VCaP (cell line): ENCODE data around the gene SND1.

Experiments
- H3K27ac ChIP-seq: fragments of 450-650 bp; 2 replicates; pipeline ENCODE4 v1.5.1; 2017
- CTCF ChIP-seq: fragments of 450-650 bp; conservative IDR thresholded peaks from 2 replicates; pipeline ENCODE4 v1.5.1; 2017; ENCODE audit warnings: mild to moderate bottlenecking, moderate library complexity

The SND1 gene

GRCh38 chr7:128124786-128125185 is 472.8 kb downstream of the SND1 start:
- TF ChIP-seq CTCF = no peak

DNA sequence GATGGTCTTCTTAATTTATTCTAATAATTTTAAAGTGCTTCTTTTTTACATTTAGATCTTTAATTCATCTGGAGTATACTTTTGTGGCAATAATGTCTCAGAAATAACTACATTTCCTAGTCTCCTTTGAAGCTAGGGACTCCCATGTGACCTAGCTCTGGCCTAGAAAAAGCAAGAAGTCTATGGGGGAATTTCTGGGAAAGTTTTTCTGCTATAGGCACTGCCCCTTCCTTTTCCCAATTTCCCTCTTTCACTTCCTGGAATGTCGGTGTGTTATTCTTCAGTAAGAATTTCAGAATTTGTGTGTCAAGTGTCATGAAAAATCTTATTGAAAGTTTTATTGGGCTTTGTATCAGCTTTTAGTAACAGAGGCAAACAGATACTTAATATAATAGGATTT is 473.8 kb downstream of the SND1 start:
- no peak for TF ChIP-seq CTCF
- no peak overlapping the region for H3K27ac ChIP-seq

More at GRCh38 chr7:128124786-128125185, 472.8 kb downstream of the SND1 start:
- H3K27ac ChIP-seq = no peak overlapping the region

DNA sequence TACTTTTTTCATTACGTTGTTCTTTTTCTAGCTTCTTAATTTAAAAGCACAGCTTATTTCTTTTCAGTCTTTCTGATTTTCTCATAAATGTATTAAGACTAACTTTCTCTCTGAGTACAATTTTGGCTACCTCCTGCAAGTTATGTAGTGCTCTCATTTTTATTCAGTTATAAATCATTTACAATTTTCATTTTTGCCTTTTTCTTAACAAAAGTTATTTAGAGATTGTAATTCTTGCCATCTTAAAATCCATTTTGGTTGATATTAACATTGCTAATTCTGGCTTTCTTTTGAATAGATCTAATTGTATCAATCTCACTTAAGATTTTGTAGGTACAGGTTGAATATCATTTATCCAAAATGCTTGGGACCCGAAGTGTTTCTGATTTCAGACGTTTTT is 476.4 kb downstream of the SND1 start:
- H3K27ac ChIP-seq = no peak overlapping the region
- TF ChIP-seq CTCF = no peak

DNA sequence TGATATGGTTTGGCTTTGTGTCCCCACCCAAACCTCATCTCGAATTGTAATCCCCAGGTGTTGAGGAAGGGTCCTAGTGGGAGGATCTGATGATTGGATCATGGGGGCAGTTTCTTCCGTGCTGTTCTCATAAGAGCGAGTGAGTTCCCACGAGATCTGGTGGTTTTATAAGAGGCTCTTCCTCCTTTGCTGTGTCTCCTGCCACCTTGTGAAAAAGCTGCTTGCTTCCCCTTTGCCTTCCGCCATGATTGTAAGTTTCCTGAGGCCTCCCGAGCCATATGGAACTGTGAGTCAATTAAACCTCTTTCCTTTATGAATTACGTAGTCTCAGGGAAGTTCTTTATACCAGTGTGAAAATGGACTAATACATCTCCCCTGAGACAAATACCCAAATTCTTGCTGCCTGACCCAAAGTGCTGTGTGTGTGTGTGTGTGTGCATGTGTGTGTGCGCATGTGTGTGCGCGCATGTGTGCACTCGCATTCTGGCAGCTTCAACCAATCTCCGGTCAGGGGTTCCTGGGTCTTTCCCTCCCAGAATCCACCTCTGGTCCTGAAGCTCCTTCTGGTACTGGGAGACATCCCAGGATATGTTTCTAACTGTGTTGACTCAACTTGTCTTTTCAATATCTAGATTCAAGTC is 477.4 kb downstream of the SND1 start:
- TF ChIP-seq CTCF = no peak
- H3K27ac ChIP-seq = no peak overlapping the region

DNA sequence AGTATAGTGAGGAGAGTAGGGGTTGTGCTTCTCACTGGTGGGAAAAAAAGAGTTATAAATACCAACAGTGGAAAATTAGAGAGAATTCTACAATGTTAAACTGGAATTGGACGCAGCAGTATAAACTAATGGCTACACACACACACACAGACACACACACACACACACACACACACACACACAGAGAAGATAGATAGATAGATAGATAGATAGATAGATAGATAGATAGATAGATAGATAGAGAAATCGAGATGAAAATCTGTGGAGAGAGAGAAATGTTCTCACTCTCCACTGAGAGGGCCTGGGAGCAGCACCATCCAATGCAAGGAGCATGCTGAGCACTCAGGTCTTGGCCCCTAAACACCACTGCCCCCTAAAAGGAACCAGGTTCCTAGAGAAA is 479.1 kb downstream of the SND1 start:
- no peak overlapping the region for H3K27ac ChIP-seq
- TF ChIP-seq CTCF = no peak

- TF ChIP-seq CTCF = no peak
These were observed 479.7 kb downstream of the SND1 start for GRCh38 chr7:128131731-128132130.

DNA sequence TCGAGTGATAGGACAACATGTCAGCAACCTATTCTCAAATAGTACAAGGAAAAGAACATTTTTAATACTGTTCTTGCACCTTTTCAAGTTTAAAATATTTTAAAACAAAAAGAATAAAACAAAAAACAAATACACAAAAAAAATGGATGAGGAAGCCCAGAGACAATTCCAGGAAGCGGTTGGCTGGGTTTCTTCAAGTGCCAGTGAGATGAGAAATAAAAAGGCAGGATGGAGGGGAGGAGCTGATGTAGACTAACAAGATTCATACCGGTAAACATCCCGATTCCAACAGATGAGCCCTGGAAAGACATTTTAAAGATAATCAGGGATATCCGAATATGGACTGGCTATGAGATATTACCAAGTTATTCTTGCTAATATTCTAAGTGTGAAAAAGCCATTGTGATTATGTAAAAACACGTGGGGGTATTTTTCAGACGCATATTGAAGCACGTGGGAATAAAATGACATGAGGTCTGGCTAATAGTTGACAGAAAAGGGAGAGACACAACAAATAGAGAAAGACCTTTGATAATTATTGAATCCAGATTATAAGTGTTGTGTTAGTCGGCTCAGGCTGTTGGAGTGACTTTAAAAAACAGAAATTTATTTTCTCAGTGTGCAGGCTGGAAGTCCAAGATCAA is 480.6 kb downstream of the SND1 start:
- no peak overlapping the region for H3K27ac ChIP-seq
- TF ChIP-seq CTCF = no peak

More at GRCh38 chr7:128131731-128132130, 479.7 kb downstream of the SND1 start:
- no peak overlapping the region for H3K27ac ChIP-seq
